ENCODE data around the gene DYDC2.

The DYDC2 gene

GRCh38 chr10:80372675-80373074 is 16.1 kb downstream of the DYDC2 start:
- Histone ChIP-seq H3K4me2 (ENCODE audit: low read length, poor library complexity, severe bottlenecking) (no peak overlapping the region), H4K91ac (ENCODE audit: low read length) (no peak overlapping the region), H4K8ac (ENCODE audit: low read length) (no peak overlapping the region), H2BK15ac (ENCODE audit: low read depth, poor library complexity, severe bottlenecking) (no peak overlapping the region), H3K36me3 (ENCODE audit: control insufficient read depth in 1 of 2, insufficient read depth in 2 of 2, low read depth in 1 of 2, low read length in 2 of 2) (no peaks in the 10 kb centered on the region), H3K9me3 (ENCODE audit: control insufficient read depth, low read length) (peaks cover 13% of the 10 kb centered on the region), H3K18ac (ENCODE audit: low read depth in 1 of 2, low read length in 2 of 2) (no peak overlapping the region), H2BK12ac (ENCODE audit: low read length in 2 of 2) (no peak overlapping the region), H3K4me1 (ENCODE audit: control insufficient read depth, insufficient read depth, low read depth, low read length) (no peaks in the 10 kb centered on the region), H2BK120ac (ENCODE audit: low read depth, low read length) (no peak overlapping the region), H2AK5ac (ENCODE audit: low read length, severe bottlenecking) (no peak overlapping the region), H3K4ac (ENCODE audit: low read depth in 1 of 2, low read length in 2 of 2) (no peak overlapping the region), H3K14ac (ENCODE audit: low read length in 2 of 2) (no peak overlapping the region), H3K27me3 (ENCODE audit: control insufficient read depth in 1 of 2, insufficient read depth in 1 of 2, low read length in 2 of 2) (peaks cover 0 to 6% of the 10 kb centered on the region in 2 experiments), H2AFZ (ENCODE audit: low read depth, low read length) (no peak overlapping the region), H2BK5ac (ENCODE audit: low read depth, low read length, poor library complexity, severe bottlenecking) (no peak overlapping the region), H3K23ac (ENCODE audit: low read length in 2 of 2) (no peak overlapping the region), H3K79me1 (replicated peaks; ENCODE audit: low read length, poor library complexity, severe bottlenecking) (no peaks in the 10 kb centered on the region), H3K27ac (ENCODE audit: low read length, poor library complexity, severe bottlenecking) (no peak overlapping the region), H3K4me3 (ENCODE audit: insufficient read depth in 1 of 2, low read depth in 1 of 2, low read length in 2 of 2) (no peak overlapping the region), H3K9ac (ENCODE audit: low read length) (no peak overlapping the region)
- DNase-seq = no peak
- 80% methylated on average over 4 of the region's 5 CpGs for WGBS

GRCh38 chr10:80373502-80373901 is 16.9 kb downstream of the DYDC2 start:
- H3K4ac ChIP-seq (ENCODE audit: low read depth in 1 of 2, low read length in 2 of 2) = no peak overlapping the region
- no peak overlapping the region for H3K27ac ChIP-seq (ENCODE audit: low read length, poor library complexity, severe bottlenecking)
- no peak overlapping the region for H3K9ac ChIP-seq (ENCODE audit: low read length)
- H4K8ac ChIP-seq (ENCODE audit: low read length) = no peak overlapping the region
- no peak overlapping the region for H3K18ac ChIP-seq (ENCODE audit: low read depth in 1 of 2, low read length in 2 of 2)
- no peak overlapping the region for H3K23ac ChIP-seq (ENCODE audit: low read length in 2 of 2)
- H3K27me3 ChIP-seq (ENCODE audit: control insufficient read depth in 1 of 2, insufficient read depth in 1 of 2, low read length in 2 of 2) = peaks cover 0 to 6% of the 10 kb centered on the region in 2 experiments
- H2BK15ac ChIP-seq (ENCODE audit: low read depth, poor library complexity, severe bottlenecking) = no peak overlapping the region
- H3K36me3 ChIP-seq (ENCODE audit: control insufficient read depth in 1 of 2, insufficient read depth in 2 of 2, low read depth in 1 of 2, low read length in 2 of 2) = no peaks in the 10 kb centered on the region
- H4K91ac ChIP-seq (ENCODE audit: low read length) = no peak overlapping the region
- no peak overlapping the region for H2BK120ac ChIP-seq (ENCODE audit: low read depth, low read length)
- no peak overlapping the region for H2BK12ac ChIP-seq (ENCODE audit: low read length in 2 of 2)
- no peaks in the 10 kb centered on the region for H3K4me1 ChIP-seq (ENCODE audit: control insufficient read depth, insufficient read depth, low read depth, low read length)
- no peaks in the 10 kb centered on the region for H3K79me1 ChIP-seq (replicated peaks; ENCODE audit: low read length, poor library complexity, severe bottlenecking)
- H3K9me3 ChIP-seq (ENCODE audit: control insufficient read depth, low read length) = peaks cover 4% of the 10 kb centered on the region
- H2AK5ac ChIP-seq (ENCODE audit: low read length, severe bottlenecking) = no peak overlapping the region
- H2BK5ac ChIP-seq (ENCODE audit: low read depth, low read length, poor library complexity, severe bottlenecking) = no peak overlapping the region
- no peak overlapping the region for H3K14ac ChIP-seq (ENCODE audit: low read length in 2 of 2)
- no peak overlapping the region for H3K4me3 ChIP-seq (ENCODE audit: insufficient read depth in 1 of 2, low read depth in 1 of 2, low read length in 2 of 2)
- 100% methylated on average over 2 of the region's 2 CpGs for WGBS
- DNase-seq = no peak
- no peak overlapping the region for H3K4me2 ChIP-seq (ENCODE audit: low read length, poor library complexity, severe bottlenecking)
- H2AFZ ChIP-seq (ENCODE audit: low read depth, low read length) = no peak overlapping the region

- H3K4me3 ChIP-seq (ENCODE audit: insufficient read depth in 1 of 2, low read depth in 1 of 2, low read length in 2 of 2) = no peak overlapping the region
- H3K27me3 ChIP-seq (ENCODE audit: control insufficient read depth in 1 of 2, insufficient read depth in 1 of 2, low read length in 2 of 2) = peaks cover 5 to 14% of the 10 kb centered on the region in 2 experiments
- no peak overlapping the region for H3K4me2 ChIP-seq (ENCODE audit: low read length, poor library complexity, severe bottlenecking)
- H2BK120ac ChIP-seq (ENCODE audit: low read depth, low read length) = no peak overlapping the region
- no peaks in the 10 kb centered on the region for H3K4me1 ChIP-seq (ENCODE audit: control insufficient read depth, insufficient read depth, low read depth, low read length)
- no peak overlapping the region for H3K23ac ChIP-seq (ENCODE audit: low read length in 2 of 2)
- 100% methylated on average over 1 of the region's 3 CpGs for WGBS
- no peaks in the 10 kb centered on the region for H3K79me1 ChIP-seq (replicated peaks; ENCODE audit: low read length, poor library complexity, severe bottlenecking)
- no peak for DNase-seq
- no peak overlapping the region for H2BK5ac ChIP-seq (ENCODE audit: low read depth, low read length, poor library complexity, severe bottlenecking)
- no peaks in the 10 kb centered on the region for H3K36me3 ChIP-seq (ENCODE audit: control insufficient read depth in 1 of 2, insufficient read depth in 2 of 2, low read depth in 1 of 2, low read length in 2 of 2)
- H2BK12ac ChIP-seq (ENCODE audit: low read length in 2 of 2) = no peak overlapping the region
- H2AFZ ChIP-seq (ENCODE audit: low read depth, low read length) = no peak overlapping the region
- no peak overlapping the region for H2AK5ac ChIP-seq (ENCODE audit: low read length, severe bottlenecking)
- no peak overlapping the region for H3K4ac ChIP-seq (ENCODE audit: low read depth in 1 of 2, low read length in 2 of 2)
- H4K8ac ChIP-seq (ENCODE audit: low read length) = no peak overlapping the region
- H2BK15ac ChIP-seq (ENCODE audit: low read depth, poor library complexity, severe bottlenecking) = no peak overlapping the region
- H3K9ac ChIP-seq (ENCODE audit: low read length) = no peak overlapping the region
- H3K18ac ChIP-seq (ENCODE audit: low read depth in 1 of 2, low read length in 2 of 2) = no peak overlapping the region
- no peak overlapping the region for H4K91ac ChIP-seq (ENCODE audit: low read length)
- no peak overlapping the region for H3K27ac ChIP-seq (ENCODE audit: low read length, poor library complexity, severe bottlenecking)
- H3K9me3 ChIP-seq (ENCODE audit: control insufficient read depth, low read length) = no peaks in the 10 kb centered on the region
- no peak overlapping the region for H3K14ac ChIP-seq (ENCODE audit: low read length in 2 of 2)
Observed at GRCh38 chr10:80379701-80380100, 23.1 kb downstream of the DYDC2 start.

GRCh38 chr10:80380185-80380584 is 23.6 kb downstream of the DYDC2 start:
- Histone ChIP-seq H2BK5ac (ENCODE audit: low read depth, low read length, poor library complexity, severe bottlenecking) (no peak overlapping the region), H2BK12ac (ENCODE audit: low read length in 2 of 2) (no peak overlapping the region), H3K4me1 (ENCODE audit: control insufficient read depth, insufficient read depth, low read depth, low read length) (no peaks in the 10 kb centered on the region), H3K36me3 (ENCODE audit: control insufficient read depth in 1 of 2, insufficient read depth in 2 of 2, low read depth in 1 of 2, low read length in 2 of 2) (no peaks in the 10 kb centered on the region), H4K8ac (ENCODE audit: low read length) (no peak overlapping the region), H3K14ac (ENCODE audit: low read length in 2 of 2) (no peak overlapping the region), H3K27ac (ENCODE audit: low read length, poor library complexity, severe bottlenecking) (no peak overlapping the region), H3K4ac (ENCODE audit: low read depth in 1 of 2, low read length in 2 of 2) (no peak overlapping the region), H2BK120ac (ENCODE audit: low read depth, low read length) (no peak overlapping the region), H3K23ac (ENCODE audit: low read length in 2 of 2) (no peak overlapping the region), H2AFZ (ENCODE audit: low read depth, low read length) (no peak overlapping the region), H3K9ac (ENCODE audit: low read length) (no peak overlapping the region), H3K9me3 (ENCODE audit: control insufficient read depth, low read length) (no peaks in the 10 kb centered on the region), H2AK5ac (ENCODE audit: low read length, severe bottlenecking) (no peak overlapping the region), H3K79me1 (replicated peaks; ENCODE audit: low read length, poor library complexity, severe bottlenecking) (no peaks in the 10 kb centered on the region), H3K18ac (ENCODE audit: low read depth in 1 of 2, low read length in 2 of 2) (no peak overlapping the region), H2BK15ac (ENCODE audit: low read depth, poor library complexity, severe bottlenecking) (no peak overlapping the region), H3K4me3 (ENCODE audit: insufficient read depth in 1 of 2, low read depth in 1 of 2, low read length in 2 of 2) (no peak overlapping the region), H4K91ac (ENCODE audit: low read length) (no peak overlapping the region), H3K4me2 (ENCODE audit: low read length, poor library complexity, severe bottlenecking) (no peak overlapping the region), H3K27me3 (ENCODE audit: control insufficient read depth in 1 of 2, insufficient read depth in 1 of 2, low read length in 2 of 2) (peaks cover 5 to 14% of the 10 kb centered on the region in 2 experiments)
- WGBS = 85% methylated on average over 4 of the region's 4 CpGs
- no peak for DNase-seq
